Measurements from ENCODE around the gene ZNF189.
"Not testable (repeated sequence)": the region's sequence is repeated elsewhere in the genome, so short reads cannot be mapped to it uniquely, and the experiment has no call there.

ZNF189 gene

DNA sequence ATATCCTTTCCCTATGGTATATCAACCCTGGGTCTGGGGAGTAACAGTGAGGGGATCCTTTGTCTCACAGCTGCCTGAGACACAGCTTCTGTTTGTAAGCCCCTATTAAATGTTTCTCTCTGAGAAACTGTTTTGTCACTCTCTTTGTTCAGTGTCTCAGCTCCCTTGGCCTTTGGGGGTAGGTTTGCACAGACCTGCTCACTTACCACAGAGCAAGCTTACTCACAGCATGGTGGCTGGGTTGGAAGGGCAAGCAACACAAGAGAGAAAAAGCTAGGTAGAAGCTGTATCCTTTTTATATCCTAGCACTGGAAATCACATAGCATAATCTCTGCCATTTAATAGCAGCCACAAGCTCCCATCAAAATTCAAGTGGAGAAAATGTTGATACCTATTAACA lies 18.4 kb upstream of the ZNF189 start:
- DNase-seq (ENCODE audit: low read depth) = no peak

DNA sequence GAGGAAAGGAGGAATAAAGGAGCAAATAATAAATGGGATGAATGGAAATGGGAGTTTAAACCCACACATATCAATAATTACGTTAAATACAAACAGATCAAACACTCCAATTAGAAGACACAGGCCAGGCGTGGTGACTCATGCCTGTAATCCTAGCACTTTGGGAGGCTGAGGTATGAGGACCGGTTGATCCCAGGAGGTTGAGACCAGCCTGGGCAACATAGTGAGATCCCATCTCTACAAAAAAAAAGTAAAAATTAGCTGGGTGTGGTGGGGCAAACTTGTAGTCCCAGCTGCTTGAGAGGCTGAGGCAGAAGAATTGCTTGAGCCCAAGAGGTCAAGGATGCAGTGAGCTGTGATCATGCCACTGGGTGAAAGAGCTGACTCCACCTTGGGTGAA lies 17.5 kb upstream of the ZNF189 start:
- DNase-seq (ENCODE audit: low read depth) = no peak

DNA sequence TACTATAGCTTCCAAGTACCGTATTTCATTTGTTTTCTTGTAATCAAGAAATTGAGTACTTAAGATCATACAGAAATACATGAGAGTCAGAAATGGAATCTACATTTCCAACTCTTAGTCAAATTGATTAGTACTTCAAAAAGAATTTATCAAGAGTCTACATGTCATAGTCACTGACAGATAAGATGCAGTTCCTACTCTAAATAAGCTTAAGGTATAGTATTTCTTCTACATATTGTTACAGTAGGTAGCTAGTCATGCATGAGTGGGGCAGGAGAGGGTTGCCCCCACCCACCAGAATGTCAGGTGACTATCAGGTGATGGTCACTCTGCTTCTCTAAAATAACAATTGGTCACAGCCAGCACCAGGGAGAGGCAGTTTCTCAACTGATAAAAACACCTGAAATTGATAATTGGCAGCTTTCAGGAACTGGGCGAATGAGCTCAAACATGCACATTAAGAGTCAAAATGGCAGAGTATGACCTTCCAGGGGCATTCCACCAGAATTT lies 16.8 kb upstream of the ZNF189 start:
- DNase-seq (ENCODE audit: low read depth) = no peak

DNA sequence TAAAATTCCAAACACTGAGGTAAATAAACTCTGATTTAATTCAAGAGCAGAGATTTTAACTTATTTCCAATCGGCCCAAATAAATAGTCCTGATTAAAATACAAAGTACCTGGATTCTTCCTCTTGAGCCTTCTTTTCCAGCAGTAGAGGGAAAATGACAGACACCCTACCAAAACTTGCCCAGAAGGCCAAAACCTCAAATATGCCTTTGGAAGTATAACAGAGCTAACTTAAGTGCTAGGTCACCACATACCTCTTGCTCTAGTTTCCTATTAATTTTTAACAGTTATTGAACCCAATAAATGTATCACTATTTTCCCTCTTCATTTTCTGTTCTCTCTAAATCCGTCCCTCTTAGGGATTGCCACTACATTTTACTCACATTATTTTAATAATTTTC lies 15.3 kb upstream of the ZNF189 start:
- no peak for DNase-seq (ENCODE audit: low read depth)

DNA sequence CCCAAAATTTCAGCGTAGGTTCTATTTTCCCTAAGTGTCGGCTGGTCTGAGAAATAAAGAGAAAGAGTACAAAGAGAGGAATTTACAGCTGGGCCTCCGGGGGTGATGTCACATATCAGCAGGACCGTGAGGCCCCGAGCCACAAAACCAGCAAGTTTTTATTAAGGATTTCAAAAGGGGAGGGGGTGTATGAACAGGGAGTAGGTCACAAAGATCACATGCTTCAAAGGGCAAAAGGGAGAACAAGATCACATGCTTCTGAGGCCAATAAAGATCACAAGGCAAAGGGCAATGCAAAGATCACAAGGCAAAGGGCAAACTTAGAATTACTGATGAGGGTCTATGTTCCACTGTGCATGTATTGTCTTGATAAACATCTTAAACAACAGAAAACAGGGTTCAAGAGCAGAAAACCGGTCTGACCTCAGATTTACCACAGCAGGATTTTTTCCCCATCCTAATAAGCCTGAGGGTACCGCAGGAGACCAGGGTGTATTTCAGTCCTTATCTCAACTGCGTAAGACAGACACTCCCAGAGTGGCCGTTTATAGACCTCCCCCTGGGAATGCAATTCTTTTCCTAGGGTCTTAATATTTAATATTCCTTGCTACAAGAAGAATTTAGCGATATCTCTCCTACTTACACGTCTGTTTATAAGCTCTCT lies 13.6 kb upstream of the ZNF189 start, which contains the start of gene BAAT:
BAAT (minus strand) TSS at position 134 of the 664 bp plus-strand sequence. CDS start 13,602 bp downstream, outside the sequence.
- not testable (repeated sequence) for DNase-seq (ENCODE audit: low read depth)

DNA sequence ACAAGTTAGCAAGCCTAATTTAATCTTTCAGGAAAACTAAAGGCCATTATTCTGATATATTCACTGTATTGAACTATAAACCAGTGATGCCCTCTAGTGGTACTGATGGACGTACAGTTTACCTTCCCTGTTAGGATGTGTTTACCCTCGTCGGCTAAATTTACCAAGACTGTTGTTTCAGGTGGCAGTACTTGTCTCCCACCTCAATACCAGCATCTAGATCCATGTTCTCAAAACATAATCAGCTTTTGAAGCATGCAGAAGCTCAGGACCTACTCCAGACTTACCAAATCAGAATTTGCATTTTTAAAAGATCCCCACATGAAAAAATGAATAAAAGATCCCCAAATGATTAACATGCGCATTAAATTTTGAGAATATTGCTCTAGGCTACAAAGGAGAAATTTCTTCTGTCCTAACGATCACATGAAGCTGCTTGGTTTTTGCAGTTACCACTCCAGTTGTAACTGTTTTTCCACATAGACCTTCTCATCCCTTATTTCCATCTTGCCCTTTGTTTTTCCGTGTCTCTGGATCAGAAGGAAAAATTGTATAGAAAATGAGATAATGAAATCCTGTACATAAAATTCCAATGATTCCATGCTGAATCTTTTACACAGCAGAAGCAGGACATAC lies 10.7 kb upstream of the ZNF189 start:
- peak; percentile 42 for DNase-seq (ENCODE audit: low read depth)

DNA sequence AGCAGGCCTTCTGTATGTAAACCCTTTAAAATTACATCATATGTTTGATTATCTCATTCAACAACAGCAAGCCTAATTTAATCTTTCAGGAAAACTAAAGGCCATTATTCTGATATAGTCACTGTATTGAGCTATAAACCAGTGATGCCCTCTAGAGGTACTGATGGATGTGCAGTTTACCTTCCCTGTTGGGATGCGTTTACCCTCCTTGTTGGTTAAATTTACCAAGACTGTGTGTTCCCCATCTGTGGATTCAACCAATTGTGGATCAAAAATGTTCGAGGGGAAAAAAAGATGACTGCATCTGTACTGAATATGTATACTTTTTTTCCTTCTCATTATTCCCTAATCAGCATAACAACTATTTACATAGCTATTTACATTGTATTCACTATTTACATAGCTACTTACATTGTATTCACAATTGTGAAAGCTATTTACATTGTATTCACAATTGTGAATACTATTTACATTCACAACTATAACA lies 10.1 kb upstream of the ZNF189 start:
- no peak for DNase-seq (ENCODE audit: low read depth)

DNA sequence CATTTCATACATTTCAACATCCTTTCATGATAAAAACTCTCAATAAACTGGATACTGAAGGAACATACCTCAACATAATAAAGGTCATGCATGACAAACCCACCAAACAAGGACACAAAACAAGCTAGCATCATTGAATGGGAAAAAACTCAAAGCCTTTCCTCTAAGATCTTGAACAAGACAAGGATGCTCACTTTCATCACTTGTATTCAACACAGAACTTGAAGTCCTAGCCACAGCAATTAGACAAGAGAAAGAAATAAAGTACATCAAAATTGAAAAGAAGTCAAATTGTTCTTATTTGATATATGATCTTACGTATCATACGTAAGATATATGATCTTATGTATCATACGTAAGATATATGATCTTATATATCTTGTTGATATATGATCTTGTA lies 5.5 kb upstream of the ZNF189 start:
- no peak for DNase-seq (ENCODE audit: low read depth)

DNA sequence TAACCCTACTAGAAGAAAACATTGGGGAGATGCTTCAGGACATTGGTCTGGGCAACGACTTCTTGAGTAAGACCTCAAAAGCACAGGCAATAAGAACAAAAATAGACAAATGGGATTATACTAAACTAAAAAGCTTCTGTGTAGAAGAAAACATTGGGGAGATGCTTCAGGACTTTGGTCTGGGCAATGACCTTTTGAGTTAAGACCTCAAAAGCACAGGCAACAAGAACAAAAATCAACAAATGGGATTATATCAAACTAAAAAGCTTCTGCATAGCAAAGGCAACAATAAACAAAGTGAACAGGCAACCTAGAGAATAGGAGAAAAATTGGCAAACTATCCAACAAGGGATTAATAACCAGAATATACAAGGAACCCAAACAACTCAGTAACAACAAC lies 4.0 kb upstream of the ZNF189 start:
- no peak for DNase-seq (ENCODE audit: low read depth)

DNA sequence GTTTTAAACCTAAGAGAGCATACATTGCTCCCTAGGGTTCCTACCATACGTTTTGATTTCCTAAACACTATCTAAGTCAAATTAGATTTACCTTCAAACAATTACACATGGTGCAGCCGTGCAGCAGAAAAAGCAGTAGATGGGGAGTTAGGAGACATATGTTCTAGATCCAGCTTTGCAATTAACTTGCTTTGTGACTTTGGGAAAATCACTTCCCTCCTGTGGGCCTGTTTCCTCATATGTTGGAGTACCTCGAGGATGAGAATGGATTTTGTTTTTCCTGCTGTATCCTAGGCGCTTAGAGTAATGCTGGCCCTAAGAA lies 944 bp upstream of the ZNF189 start:
- no peak for DNase-seq (ENCODE audit: low read depth)

DNA sequence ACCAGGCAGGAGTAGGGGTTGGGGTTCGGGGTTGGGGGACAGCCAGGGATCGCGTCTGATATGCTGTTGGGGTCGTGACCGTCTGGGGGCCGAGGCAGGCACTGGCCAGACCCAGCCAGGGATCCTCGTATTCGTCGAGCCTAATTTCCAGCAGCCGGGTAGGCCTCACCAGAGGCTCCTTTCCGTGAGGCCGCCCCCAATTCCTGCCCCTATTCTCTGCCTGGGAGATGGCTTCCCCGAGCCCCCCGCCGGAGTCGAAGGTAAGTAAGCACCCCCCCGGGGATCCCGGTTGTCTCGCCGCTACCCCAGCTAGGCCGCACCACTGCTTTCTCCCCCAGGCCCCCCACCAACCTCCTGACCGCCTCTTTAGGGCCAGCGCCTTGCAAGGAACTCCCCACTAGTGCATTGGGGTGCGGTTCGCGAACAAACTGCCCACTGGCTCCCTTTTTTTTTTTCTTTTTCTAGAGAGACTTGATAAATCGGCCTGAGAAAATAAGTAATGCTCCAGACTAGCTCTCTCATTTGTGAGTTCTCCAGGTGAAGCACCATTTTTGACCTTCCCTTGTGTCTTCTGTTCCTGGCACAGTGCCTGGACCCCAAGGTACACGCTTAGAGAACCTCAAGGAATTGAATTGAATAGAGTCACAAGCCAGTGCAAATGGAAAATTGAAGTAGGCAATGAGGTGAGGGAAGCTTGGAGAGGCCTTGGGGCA lies 435 bp downstream of the ZNF189 start:
- no peak for DNase-seq (ENCODE audit: low read depth)

DNA sequence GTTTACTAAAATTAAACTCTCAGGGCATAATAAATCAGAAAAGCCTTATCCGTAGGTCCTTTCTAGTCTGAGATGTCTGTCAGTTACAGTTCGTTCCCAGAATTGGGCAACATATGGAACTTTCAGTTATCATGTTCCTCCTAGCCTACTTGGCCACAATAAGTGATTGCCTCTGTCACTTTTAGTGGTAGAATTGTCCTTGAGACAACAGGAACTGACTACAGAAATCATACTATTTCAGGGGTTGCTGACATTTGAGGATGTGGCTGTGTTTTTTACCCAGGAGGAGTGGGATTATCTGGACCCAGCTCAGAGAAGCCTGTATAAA lies 956 bp downstream of the ZNF189 start:
- no peak for DNase-seq (ENCODE audit: low read depth)

DNA sequence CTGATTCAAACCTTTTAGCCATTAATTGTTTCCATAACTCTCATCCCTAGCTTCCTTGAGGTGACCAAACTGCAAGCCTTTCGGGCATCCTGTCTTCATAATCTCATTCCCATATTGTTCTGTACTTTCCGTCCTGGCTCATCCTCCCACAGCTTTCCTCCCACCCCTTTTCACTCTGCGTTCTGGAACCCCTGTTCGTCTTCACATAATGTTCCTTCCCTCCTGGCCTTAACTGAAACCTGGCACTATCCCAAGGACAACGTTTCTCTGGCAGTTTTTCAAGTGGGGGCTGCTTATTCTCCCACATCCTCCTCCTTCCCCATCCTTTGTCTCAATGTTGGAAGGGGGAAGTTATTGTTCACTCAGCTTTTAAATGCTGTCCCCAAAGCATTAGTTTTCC lies 1.5 kb downstream of the ZNF189 start:
- no peak for DNase-seq (ENCODE audit: low read depth)

DNA sequence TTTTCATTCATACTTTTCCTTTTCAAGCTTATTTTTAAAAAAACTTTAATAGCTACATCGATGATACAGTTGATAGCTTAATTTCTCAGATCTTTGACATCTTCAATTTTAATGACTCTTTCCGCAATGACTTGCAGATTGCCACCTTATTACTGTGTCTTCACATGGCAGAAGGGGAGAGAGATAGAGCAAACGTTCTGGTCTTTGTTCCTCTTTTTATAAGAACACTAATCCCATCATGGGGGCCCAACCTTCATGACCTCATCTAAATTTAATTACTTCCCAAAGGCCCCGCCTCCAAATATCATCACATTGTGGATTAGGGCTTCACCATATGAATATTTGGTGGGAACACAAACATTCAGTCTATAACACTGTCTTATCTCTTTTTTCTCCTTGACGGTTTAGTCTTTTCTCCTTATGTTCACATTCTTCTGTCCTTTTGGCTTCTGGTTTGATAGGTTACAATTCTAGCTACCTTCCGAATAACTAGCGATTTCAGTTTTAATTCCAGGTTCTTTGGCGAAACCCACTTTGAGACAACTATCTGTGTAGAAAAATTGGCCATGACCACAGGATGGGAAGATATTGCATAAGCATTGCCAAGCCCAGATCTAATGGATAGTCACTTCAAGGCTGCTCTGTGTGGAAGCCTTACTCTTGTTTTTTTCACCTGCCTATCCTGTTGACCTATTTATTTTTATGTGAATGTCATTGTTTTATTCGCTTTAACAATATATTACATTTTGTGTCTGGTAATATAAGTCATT lies 5.0 kb downstream of the ZNF189 start:
- no peak for DNase-seq (ENCODE audit: low read depth)

DNA sequence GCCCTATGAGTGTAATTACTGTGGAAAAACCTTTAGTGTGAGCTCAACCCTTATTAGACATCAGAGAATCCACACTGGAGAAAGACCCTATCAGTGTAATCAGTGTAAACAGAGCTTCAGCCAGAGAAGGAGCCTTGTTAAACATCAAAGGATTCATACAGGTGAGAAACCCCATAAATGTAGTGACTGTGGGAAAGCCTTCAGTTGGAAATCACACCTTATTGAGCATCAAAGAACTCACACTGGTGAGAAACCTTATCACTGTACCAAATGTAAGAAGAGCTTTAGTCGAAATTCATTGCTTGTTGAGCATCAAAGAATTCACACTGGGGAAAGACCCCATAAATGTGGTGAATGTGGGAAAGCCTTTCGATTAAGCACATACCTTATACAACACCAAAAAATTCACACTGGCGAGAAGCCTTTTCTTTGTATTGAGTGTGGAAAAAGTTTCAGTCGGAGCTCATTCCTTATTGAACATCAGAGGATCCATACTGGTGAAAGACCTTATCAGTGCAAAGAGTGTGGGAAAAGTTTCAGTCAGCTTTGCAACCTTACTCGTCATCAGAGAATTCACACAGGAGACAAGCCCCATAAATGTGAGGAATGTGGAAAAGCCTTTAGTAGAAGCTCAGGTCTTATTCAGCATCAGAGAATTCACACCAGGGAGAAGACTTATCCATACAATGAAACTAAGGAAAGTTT lies 9.9 kb downstream of the ZNF189 start:
- no peak for DNase-seq (ENCODE audit: low read depth)

DNA sequence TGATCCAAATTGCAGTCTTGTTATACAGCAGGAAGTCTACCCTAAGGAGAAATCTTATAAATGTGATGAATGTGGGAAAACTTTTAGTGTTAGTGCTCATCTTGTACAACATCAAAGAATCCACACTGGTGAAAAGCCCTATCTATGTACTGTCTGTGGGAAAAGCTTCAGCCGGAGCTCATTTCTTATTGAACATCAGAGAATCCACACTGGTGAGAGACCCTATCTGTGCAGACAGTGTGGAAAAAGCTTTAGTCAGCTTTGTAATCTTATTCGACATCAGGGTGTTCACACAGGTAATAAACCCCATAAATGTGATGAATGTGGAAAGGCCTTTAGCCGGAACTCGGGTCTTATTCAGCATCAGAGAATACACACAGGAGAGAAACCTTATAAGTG lies 10.4 kb downstream of the ZNF189 start:
- no peak for DNase-seq (ENCODE audit: low read depth)

DNA sequence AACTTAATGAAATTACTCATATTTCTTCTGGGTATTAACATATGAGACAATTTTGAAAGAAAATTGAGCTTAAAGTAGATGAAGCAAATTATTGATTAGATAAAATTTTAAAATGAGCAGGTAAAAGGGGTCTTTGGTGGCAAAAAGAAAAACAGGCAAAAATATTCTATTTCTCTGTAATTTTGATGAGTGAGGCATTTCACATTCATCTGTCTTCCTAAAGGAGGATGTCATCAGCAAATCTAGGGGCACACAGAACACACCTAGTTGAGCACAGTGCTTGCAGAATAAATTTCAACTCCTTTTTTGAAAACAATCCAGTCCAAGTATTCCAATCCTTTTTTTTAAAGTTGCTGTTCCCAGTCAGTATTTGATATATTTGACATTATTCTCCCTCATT lies 16.2 kb downstream of the ZNF189 start:
- DNase-seq (ENCODE audit: low read depth) = no peak

DNA sequence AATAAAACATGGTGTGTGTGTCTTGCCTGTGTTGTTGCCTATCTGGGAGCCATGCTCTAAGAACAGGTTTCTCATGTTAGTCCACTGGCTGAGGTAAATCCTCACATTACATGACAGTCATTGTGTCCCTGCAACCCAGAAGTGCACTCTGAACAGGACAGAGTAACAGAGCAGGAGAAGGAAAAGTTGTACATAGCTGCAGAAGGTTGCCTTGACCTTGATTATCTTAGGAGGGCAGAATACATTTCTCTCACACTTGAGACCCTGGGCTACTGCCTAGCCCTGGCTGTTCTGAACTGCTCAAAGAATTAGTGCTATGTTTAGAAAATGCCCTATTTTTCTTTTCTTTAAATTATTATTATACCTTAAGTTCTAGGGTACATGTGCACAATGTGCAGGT lies 16.9 kb downstream of the ZNF189 start:
- DNase-seq (ENCODE audit: low read depth) = no peak

DNA sequence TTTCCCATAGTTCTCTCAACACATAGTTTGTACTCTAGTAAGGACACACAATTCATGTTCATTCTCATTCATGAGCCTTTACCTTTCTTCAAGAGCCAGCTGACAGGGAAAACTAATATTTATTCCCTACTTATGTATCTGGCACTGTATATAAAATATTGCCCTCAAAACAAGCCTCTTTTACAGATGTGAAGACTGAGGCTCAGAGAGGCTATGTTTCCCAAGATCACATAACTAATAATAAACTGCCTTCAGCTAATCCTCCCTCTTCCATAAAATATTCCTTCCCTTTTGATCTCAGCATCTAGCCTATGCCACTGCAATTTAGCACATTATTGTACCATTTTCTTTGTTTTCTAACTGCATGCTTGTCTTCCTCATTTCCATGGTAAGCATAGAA lies 18.7 kb downstream of the ZNF189 start:
- no peak for DNase-seq (ENCODE audit: low read depth)

DNA sequence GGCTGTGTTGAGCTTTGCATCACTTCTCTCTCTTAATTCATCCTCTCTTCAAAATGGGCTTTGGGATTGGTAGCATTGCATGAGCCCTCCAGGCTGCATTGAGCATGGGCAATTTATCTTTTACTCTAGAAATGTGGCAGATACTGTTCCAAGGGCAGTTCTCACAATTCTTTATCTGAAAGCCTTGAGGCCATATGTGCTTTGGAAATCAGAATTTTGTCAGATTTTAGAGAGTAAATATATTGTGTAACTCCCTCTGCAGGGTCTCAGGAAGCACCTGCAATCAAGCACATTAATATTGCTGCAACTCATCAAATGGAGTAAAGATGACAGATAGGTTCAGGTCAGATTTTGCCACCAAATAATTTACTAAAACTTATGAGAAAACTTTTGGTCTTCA lies 19.3 kb downstream of the ZNF189 start:
- DNase-seq (ENCODE audit: low read depth) = no peak

DNA sequence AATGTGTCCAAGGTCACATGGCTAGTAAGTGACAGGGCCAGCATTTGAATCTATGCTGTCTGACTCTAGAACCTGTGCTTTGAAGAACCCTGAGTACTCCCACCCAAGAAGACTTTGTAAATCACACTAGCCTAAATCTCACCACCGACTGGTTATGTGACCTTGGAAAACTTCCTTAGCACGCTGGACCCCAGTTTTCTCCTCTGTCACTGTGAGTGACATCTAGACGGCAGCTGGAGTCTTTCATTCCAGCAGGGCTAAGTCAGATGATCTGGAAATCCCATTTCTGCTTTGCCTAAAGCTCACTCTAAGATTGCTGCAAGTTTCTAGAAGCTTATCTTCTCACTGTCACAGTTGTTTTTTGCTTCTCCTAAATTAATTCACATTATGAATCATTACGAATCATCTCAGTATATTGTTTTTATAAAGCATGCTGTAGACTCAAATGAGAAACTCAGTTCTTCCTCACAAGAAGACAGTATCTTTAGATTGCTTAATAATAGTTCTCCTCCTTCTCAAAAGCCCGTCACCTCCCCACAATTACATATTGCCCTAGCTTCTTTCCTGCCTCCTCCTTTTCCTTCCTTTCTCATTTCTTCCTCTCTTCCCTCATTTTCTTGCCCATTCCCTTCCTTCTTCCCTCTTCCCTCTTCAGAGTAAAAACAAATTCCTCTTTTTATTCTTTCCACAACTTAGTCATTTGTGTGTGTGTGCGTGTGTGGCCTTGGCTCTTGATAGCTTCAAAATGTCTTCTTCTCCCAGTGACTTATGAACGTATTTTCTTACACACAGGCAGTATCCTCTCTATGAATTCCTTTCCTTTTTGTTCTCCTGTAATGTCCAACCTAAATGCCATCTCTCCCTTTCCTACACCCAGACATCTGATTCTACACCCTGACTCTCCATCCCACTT lies 20.1 kb downstream of the ZNF189 start:
- no peak for DNase-seq (ENCODE audit: low read depth)

Data from fibroblast of the conjunctiva (primary cell).